SK-N-SH treated with all-trans-retinoic acid at 6 μM for 48 hours (cell line): Measurements from ENCODE around the gene HS1BP3.

Source experiments
- ATAC-seq: fragments of 200-7000 bp; cut with Tn5 transposase; 3 replicates; pipeline ENCODE4 v1.9.1; 2020; ENCODE audit warnings: mild to moderate bottlenecking, moderate library complexity
- ARNTL ChIP-seq: fragments of 450-650 bp; formaldehyde crosslinking; IDR thresholded peaks from 2 replicates; pipeline ENCODE4 v1.5.0; 2020; ENCODE audit warnings: low read depth, mild to moderate bottlenecking, moderate library complexity, borderline replicate concordance
- CSRNP3 ChIP-seq: fragments of 250-450 bp; sonication (Bioruptor Pico); IDR thresholded peaks from 2 replicates; pipeline ENCODE4 v1.5.1; 2021; ENCODE audit warnings: mild to moderate bottlenecking, moderate library complexity
- ESRRG ChIP-seq: fragments of 250-450 bp; sonication (Bioruptor Pico); IDR thresholded peaks from 2 replicates; pipeline ENCODE4 v1.6.1; 2021; ENCODE audit warnings: mild to moderate bottlenecking
- GLIS3 ChIP-seq: fragments of 250-450 bp; sonication (Bioruptor Pico); IDR thresholded peaks from 2 replicates; pipeline ENCODE4 v1.5.0; 2020; ENCODE audit warnings: mild to moderate bottlenecking, moderate library complexity
- ISL1 ChIP-seq: fragments of 250-450 bp; sonication (Bioruptor Pico); IDR thresholded peaks from 2 replicates; pipeline ENCODE4 v2.1.2; 2022; ENCODE audit warnings: mild to moderate bottlenecking, moderate library complexity
- OSR1 ChIP-seq: fragments of 250-450 bp; sonication (Bioruptor Pico); IDR thresholded peaks from 2 replicates; pipeline ENCODE4 v1.8.0; 2022; ENCODE audit warnings: moderate library complexity, mild to moderate bottlenecking, inconsistent platforms
- POU6F1 ChIP-seq: fragments of 250-450 bp; sonication (Bioruptor Pico); IDR thresholded peaks from 2 replicates; pipeline ENCODE4 v1.8.0; 2021; ENCODE audit warnings: low read depth, mild to moderate bottlenecking, moderate library complexity, borderline replicate concordance
- PPARA ChIP-seq: fragments of 250-450 bp; sonication (Bioruptor Pico); IDR thresholded peaks from 2 replicates; pipeline ENCODE4 v1.5.0; 2020; ENCODE audit warnings: mild to moderate bottlenecking, borderline replicate concordance
- RARB ChIP-seq: fragments of 250-450 bp; sonication (Bioruptor Pico); IDR thresholded peaks from 2 replicates; pipeline ENCODE4 v1.8.0; 2021; ENCODE audit warnings: mild to moderate bottlenecking, moderate library complexity
- SNAI2 ChIP-seq: fragments of 250-450 bp; sonication (Bioruptor Pico); IDR thresholded peaks from 2 replicates; pipeline ENCODE4 v1.5.0; 2020; ENCODE audit warnings: mild to moderate bottlenecking, moderate library complexity
- TCF4 ChIP-seq: fragments of 250-450 bp; sonication (Bioruptor Pico); IDR thresholded peaks from 2 replicates; pipeline ENCODE4 v1.8.0; 2021; ENCODE audit warnings: mild to moderate bottlenecking, moderate library complexity, borderline replicate concordance
- TOX ChIP-seq: fragments of 250-450 bp; sonication (Bioruptor Pico); IDR thresholded peaks from 2 replicates; pipeline ENCODE4 v1.8.0; 2021; ENCODE audit warnings: mild to moderate bottlenecking, moderate library complexity, borderline replicate concordance
- TSHZ2 ChIP-seq: fragments of 250-450 bp; sonication (Bioruptor Pico); IDR thresholded peaks from 2 replicates; pipeline ENCODE4 v1.5.0; 2020; ENCODE audit warnings: mild to moderate bottlenecking, moderate library complexity
- ZC3H10 ChIP-seq: fragments of 250-450 bp; sonication (Bioruptor Pico); IDR thresholded peaks from 2 replicates; pipeline ENCODE4 v1.5.1; 2021; ENCODE audit warnings: mild to moderate bottlenecking, moderate library complexity
- ZFP3 ChIP-seq: fragments of 250-450 bp; sonication (Bioruptor Pico); IDR thresholded peaks from 2 replicates; pipeline ENCODE4 v1.5.0; 2020; ENCODE audit warnings: mild to moderate bottlenecking, moderate library complexity
- ZFP30 ChIP-seq: fragments of 450-650 bp; formaldehyde crosslinking; IDR thresholded peaks from 2 replicates; pipeline ENCODE4 v1.5.0; 2022; ENCODE audit warnings: mild to moderate bottlenecking, moderate library complexity
- ZNF565 ChIP-seq: fragments of 450-650 bp; formaldehyde crosslinking; conservative IDR thresholded peaks from 2 replicates; pipeline ENCODE4 v1.5.0; 2020; ENCODE audit warnings: low read depth, mild to moderate bottlenecking, moderate library complexity
- ZNF70 ChIP-seq: fragments of 450-650 bp; formaldehyde crosslinking; IDR thresholded peaks from 2 replicates; pipeline ENCODE4 v1.5.0; 2020; ENCODE audit warnings: mild to moderate bottlenecking, moderate library complexity
- ZNF8 ChIP-seq: fragments of 450-650 bp; formaldehyde crosslinking; IDR thresholded peaks from 2 replicates; pipeline ENCODE4 v1.5.0; 2020; ENCODE audit warnings: mild to moderate bottlenecking, moderate library complexity
- TF ChIP-seq, protein P1 (sequence below): fragments of 250-450 bp; sonication (Bioruptor Pico); IDR thresholded peaks from 2 replicates; pipeline ENCODE4 v1.8.0; 2020; ENCODE audit warnings: mild to moderate bottlenecking, moderate library complexity, borderline replicate concordance
- TF ChIP-seq, protein P2 (sequence below): fragments of 250-450 bp; sonication (Bioruptor Pico); IDR thresholded peaks from 2 replicates; pipeline ENCODE4 v1.5.1; 2020; ENCODE audit warnings: low read depth, mild to moderate bottlenecking, moderate library complexity

The HS1BP3 gene

DNA sequence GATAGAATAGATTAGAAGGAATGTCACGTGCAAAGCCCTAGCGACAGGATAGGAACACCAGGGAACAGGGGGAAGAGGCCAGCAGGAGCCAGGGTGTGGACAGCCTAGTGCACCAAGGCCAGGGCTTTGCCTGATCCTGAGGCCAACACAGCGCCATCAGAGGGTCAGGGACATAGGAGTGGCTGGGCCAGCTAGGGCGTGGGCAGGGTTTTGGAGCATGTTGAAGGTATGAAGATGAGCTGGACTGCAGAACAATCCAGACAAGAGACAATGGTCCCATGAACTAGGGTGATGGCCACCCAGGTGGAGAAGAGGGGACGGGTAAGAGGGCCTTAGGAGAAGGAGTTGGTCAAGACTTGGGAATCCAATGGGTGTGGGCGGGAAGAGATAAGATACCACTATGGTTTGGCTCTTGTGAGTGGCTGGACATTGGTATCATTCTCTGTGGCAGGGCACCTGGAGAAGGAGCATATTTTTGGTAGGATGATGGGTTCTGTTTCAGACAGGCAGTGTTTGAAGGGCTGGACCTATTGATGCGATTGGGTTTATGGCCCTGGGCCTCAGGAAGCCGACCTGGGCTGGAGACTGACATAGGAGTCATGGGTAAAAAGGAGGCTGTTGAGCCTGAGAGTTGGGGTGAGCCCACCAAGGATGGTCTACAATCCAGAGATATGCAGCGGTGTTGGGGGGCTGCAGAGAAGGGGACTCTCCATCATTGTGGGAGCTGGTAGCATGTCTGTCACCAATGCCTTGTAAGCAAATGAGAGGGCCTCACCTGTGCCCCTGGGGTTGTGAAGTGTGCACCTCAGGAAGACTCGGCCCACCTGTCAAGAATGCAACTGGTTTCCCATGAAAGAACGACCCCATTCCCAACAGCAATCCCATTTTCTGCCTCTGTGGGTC lies 2.0 kb upstream of the HS1BP3 start:
- TF ChIP-seq RARB = no peak
- TF ChIP-seq, protein P1, sequence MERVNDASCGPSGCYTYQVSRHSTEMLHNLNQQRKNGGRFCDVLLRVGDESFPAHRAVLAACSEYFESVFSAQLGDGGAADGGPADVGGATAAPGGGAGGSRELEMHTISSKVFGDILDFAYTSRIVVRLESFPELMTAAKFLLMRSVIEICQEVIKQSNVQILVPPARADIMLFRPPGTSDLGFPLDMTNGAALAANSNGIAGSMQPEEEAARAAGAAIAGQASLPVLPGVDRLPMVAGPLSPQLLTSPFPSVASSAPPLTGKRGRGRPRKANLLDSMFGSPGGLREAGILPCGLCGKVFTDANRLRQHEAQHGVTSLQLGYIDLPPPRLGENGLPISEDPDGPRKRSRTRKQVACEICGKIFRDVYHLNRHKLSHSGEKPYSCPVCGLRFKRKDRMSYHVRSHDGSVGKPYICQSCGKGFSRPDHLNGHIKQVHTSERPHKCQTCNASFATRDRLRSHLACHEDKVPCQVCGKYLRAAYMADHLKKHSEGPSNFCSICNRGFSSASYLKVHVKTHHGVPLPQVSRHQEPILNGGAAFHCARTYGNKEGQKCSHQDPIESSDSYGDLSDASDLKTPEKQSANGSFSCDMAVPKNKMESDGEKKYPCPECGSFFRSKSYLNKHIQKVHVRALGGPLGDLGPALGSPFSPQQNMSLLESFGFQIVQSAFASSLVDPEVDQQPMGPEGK = no peak
- no peak for TF ChIP-seq TOX (CRISPR knock-in tag)
- no peak for TF ChIP-seq GLIS3 (CRISPR knock-in tag)
- no peak for TF ChIP-seq ZNF565 (CRISPR knock-in tag)
- no peak for TF ChIP-seq ZFP30 (CRISPR knock-in tag)
- TF ChIP-seq POU6F1 = no peak
- TF ChIP-seq CSRNP3 (CRISPR knock-in tag) = no peak
- no peak for TF ChIP-seq ZNF70
- no peak for TF ChIP-seq TCF4
- no peak for TF ChIP-seq ZFP3
- TF ChIP-seq SNAI2 (CRISPR knock-in tag) = no peak
- TF ChIP-seq OSR1 = no peak
- no peak for TF ChIP-seq ESRRG
- TF ChIP-seq TSHZ2 (CRISPR knock-in tag) = no peak
- TF ChIP-seq, protein P2, sequence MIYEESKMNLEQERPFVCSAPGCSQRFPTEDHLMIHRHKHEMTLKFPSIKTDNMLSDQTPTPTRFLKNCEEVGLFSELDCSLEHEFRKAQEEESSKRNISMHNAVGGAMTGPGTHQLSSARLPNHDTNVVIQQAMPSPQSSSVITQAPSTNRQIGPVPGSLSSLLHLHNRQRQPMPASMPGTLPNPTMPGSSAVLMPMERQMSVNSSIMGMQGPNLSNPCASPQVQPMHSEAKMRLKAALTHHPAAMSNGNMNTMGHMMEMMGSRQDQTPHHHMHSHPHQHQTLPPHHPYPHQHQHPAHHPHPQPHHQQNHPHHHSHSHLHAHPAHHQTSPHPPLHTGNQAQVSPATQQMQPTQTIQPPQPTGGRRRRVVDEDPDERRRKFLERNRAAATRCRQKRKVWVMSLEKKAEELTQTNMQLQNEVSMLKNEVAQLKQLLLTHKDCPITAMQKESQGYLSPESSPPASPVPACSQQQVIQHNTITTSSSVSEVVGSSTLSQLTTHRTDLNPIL = no peak
- no peak for TF ChIP-seq ZC3H10 (CRISPR knock-in tag)
- TF ChIP-seq ZNF8 = no peak
- no peak for TF ChIP-seq PPARA
- no peak for ATAC-seq

DNA sequence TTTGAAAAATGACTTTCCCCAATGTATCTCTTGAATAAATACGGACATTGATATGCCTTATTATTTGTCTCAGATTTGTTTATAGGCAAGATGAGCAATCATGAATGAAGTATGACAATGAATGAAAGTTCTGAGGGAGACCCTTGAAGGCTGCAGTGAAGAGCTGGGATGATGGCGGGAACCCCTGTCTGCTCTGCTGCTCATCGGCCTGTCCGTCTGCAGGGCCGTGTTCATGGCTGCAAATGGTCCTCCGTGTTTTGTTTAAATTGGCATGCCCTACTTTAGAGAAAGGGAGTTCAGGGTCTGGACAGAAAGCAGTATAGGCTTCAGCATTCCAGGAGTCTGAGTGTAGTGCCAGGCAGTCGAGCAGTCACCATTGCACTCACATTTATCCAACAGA lies 1.2 kb upstream of the HS1BP3 start:
- ATAC-seq = no peak
- TF ChIP-seq ZFP30 (CRISPR knock-in tag) = no peak
- TF ChIP-seq, protein P1 = no peak
- TF ChIP-seq ISL1 (CRISPR knock-in tag) = no peak
- TF ChIP-seq, protein P2 = no peak
- no peak for TF ChIP-seq ZFP3
- TF ChIP-seq TSHZ2 (CRISPR knock-in tag) = no peak
- no peak for TF ChIP-seq OSR1
- TF ChIP-seq ESRRG = no peak
- no peak for TF ChIP-seq ARNTL
- TF ChIP-seq POU6F1 = no peak
- TF ChIP-seq TCF4 = no peak
- TF ChIP-seq RARB = no peak
- no peak for TF ChIP-seq ZNF565 (CRISPR knock-in tag)
- TF ChIP-seq, all 23 proteins: peak for 0
